H1 (cell line): ENCODE results near the gene FGF21. TPM values are rescaled to one million over a fixed set of nuclear protein-coding genes. Genes with fewer than 3 reads are reported as not detected.

Experiments used
- CTCF ChIA-PET: fragments of 300-600 bp; sonication (Branson Sonifier 250); formaldehyde crosslinking; loops from one replicate; lab custom pipeline; 2021; ENCODE audit not compliant: partially characterized antibody; lab: Charles Lee
- POLR2A ChIA-PET: fragments of 300-600 bp; sonication (Branson Sonifier 250); formaldehyde crosslinking; loops from one replicate; lab custom pipeline; 2021; ENCODE audit warnings: inconsistent platforms; ENCODE audit not compliant: partially characterized antibody; lab: Charles Lee
- DNase-seq, 2 experiments: peaks; one replicate each; pipeline versions ENCODE4 v3.0.0 to v3.0.0-alpha.2; 2010 to 2022; ENCODE audit warnings: low spot score in 2 of 2, low read depth in 1 of 2, mixed read lengths in 1 of 2
- FAIRE-seq: peaks from 2 replicates; lab custom pipeline; 2011; peaks lifted over from hg19 to GRCh38; lab: Jason Lieb, UNC
- H2AFZ ChIP-seq: 2 replicates; pipeline ENCODE4 v1.8.1; 2012; ENCODE audit warnings: low read length, inconsistent platforms
- H2AK5ac ChIP-seq: 2 replicates; pipeline ENCODE4 v1.6.1; 2013; ENCODE audit warnings: low read depth, low read length
- H2BK120ac ChIP-seq: replicated peaks from 2 replicates; pipeline ENCODE3; 2013; ENCODE audit warnings: low read depth, low read length, inconsistent platforms
- H2BK12ac ChIP-seq: 2 replicates; pipeline ENCODE4 v1.6.1; 2013; ENCODE audit warnings: low read depth, low read length
- H2BK15ac ChIP-seq: 2 replicates; pipeline ENCODE4 v1.6.1; 2013; ENCODE audit warnings: low read length
- H2BK20ac ChIP-seq: 2 replicates; pipeline ENCODE4 v1.6.1; 2013; ENCODE audit warnings: low read length
- H2BK5ac ChIP-seq: 2 replicates; pipeline ENCODE4 v1.6.1; 2013; ENCODE audit warnings: low read depth, low read length
- H3K14ac ChIP-seq: 2 replicates; pipeline ENCODE4 v1.6.1; 2013; ENCODE audit warnings: inconsistent platforms; ENCODE audit not compliant: insufficient read length
- H3K18ac ChIP-seq: 2 replicates; pipeline ENCODE4 v1.6.1; 2013; ENCODE audit warnings: low read length; ENCODE audit errors: extremely low read depth
- H3K23ac ChIP-seq: 2 replicates; pipeline ENCODE4 v1.6.1; 2013; ENCODE audit warnings: inconsistent platforms; ENCODE audit not compliant: insufficient read length
- H3K23me2 ChIP-seq: 2 replicates; pipeline ENCODE4 v1.6.1; 2013; ENCODE audit warnings: low read depth, low read length
- H3K27ac ChIP-seq: 2 replicates; pipeline ENCODE4 v1.6.1; 2011; ENCODE audit warnings: low read depth, low read length, inconsistent platforms
- H3K27me3 ChIP-seq, 4 experiments: replicated peaks in 1 of 4; 1 replicate in 1 of 4; 2 replicates in 3 of 4; pipeline versions ENCODE4 v1.6.1 to v1.8.1; 2011 to 2013; ENCODE audit warnings: low read length in 3 of 4, mild to moderate bottlenecking in 3 of 4, inconsistent platforms in 2 of 4, mixed read lengths in 2 of 4, moderate library complexity in 1 of 4; ENCODE audit not compliant: control insufficient read depth in 3 of 4, insufficient read depth in 3 of 4; ENCODE audit errors: extremely low read depth in 1 of 4
- H3K36me3 ChIP-seq, 4 experiments: 2 replicates each; pipeline versions ENCODE4 v1.6.1 to v1.8.1; 2011 to 2013; ENCODE audit warnings: mild to moderate bottlenecking in 4 of 4, low read length in 3 of 4, moderate library complexity in 2 of 4, control low read depth in 1 of 4, inconsistent platforms in 1 of 4; ENCODE audit not compliant: insufficient read depth in 4 of 4, control insufficient read depth in 2 of 4
- H3K4ac ChIP-seq: replicated peaks from 2 replicates; pipeline ENCODE3; 2013; ENCODE audit warnings: low read length, low read depth, mixed read lengths, inconsistent platforms; ENCODE audit not compliant: insufficient read length
- H3K4me1 ChIP-seq, 4 experiments: replicated peaks in 1 of 4; 1 replicate in 1 of 4; 2 replicates in 3 of 4; pipeline versions ENCODE4 v1.6.1 to v1.8.1; 2011 to 2013; ENCODE audit warnings: low read length in 3 of 4, inconsistent platforms in 2 of 4, mixed read lengths in 1 of 4; ENCODE audit not compliant: insufficient read depth in 4 of 4, control insufficient read depth in 3 of 4
- H3K4me2 ChIP-seq, 2 experiments: 2 replicates each; pipeline versions ENCODE4 v1.6.1 to v1.8.1; 2011 to 2013; ENCODE audit warnings: low read depth in 2 of 2, low read length in 2 of 2, control low read depth in 1 of 2, inconsistent platforms in 1 of 2, mild to moderate bottlenecking in 1 of 2; ENCODE audit not compliant: insufficient read depth in 1 of 2
- H3K4me3 ChIP-seq, 4 experiments: fragments of 200-600, 300-600 bp in 1 of 4; sonication (generic), shearing (Covaris generic), sonication (Bioruptor Twin) in 1 of 4; 2 replicates each; pipeline versions ENCODE4 v1.5.1 to v1.8.1; 2011 to 2016; ENCODE audit warnings: low read length in 4 of 4, low read depth in 3 of 4, control low read depth in 2 of 4, inconsistent platforms in 2 of 4, mild to moderate bottlenecking in 2 of 4, mixed read lengths in 1 of 4, moderate library complexity in 1 of 4; ENCODE audit not compliant: insufficient read depth in 2 of 4; ENCODE audit errors: extremely low read depth in 1 of 4
- H3K56ac ChIP-seq: replicated peaks from 2 replicates; pipeline ENCODE3; 2013; ENCODE audit warnings: low read depth, mild to moderate bottlenecking, mixed read lengths, low read length, inconsistent platforms; ENCODE audit not compliant: insufficient read length
- H3K79me1 ChIP-seq: 2 replicates; pipeline ENCODE4 v1.6.1; 2013; ENCODE audit warnings: low read depth, low read length, control low read depth
- H3K79me2 ChIP-seq, 2 experiments: 2 replicates each; pipeline versions ENCODE4 v1.6.1 to v1.8.1; 2012 to 2013; ENCODE audit warnings: low read length in 2 of 2, mild to moderate bottlenecking in 2 of 2, inconsistent platforms in 1 of 2; ENCODE audit not compliant: insufficient read depth in 2 of 2, control insufficient read depth in 1 of 2
- H3K9ac ChIP-seq, 4 experiments: replicated peaks in 1 of 4; 1 replicate in 1 of 4; 2 replicates in 3 of 4; pipeline versions ENCODE4 v1.6.1 to v1.8.1; 2011 to 2013; ENCODE audit warnings: low read depth in 3 of 4, low read length in 3 of 4, control low read depth in 2 of 4, mild to moderate bottlenecking in 2 of 4, moderate library complexity in 2 of 4, inconsistent platforms in 1 of 4; ENCODE audit errors: extremely low read depth in 1 of 4
- H3K9me3 ChIP-seq, 2 experiments: 2 replicates each; pipeline versions ENCODE4 v1.6.1 to v1.8.1; 2012 to 2013; ENCODE audit warnings: mild to moderate bottlenecking in 2 of 2, moderate library complexity in 2 of 2, control low read depth in 1 of 2, inconsistent platforms in 1 of 2, low read depth in 1 of 2, low read length in 1 of 2, mixed read lengths in 1 of 2; ENCODE audit not compliant: insufficient read depth in 2 of 2
- H4K20me1 ChIP-seq, 2 experiments: replicated peaks in 1 of 2; 2 replicates each; pipeline versions ENCODE3 to v1.8.1; 2011 to 2013; ENCODE audit warnings: inconsistent platforms in 2 of 2, low read length in 2 of 2, mild to moderate bottlenecking in 1 of 2; ENCODE audit not compliant: insufficient read depth in 2 of 2, control insufficient read depth in 1 of 2
- H4K5ac ChIP-seq: 2 replicates; pipeline ENCODE4 v1.6.1; 2013; ENCODE audit warnings: low read length, low read depth, mixed read lengths, inconsistent platforms; ENCODE audit not compliant: insufficient read length
- H4K8ac ChIP-seq: 2 replicates; pipeline ENCODE4 v1.8.0; 2013; ENCODE audit warnings: mild to moderate bottlenecking, moderate library complexity, low read length, inconsistent platforms; ENCODE audit not compliant: insufficient read depth; ENCODE audit errors: extremely low read depth
- H4K91ac ChIP-seq: replicated peaks from 2 replicates; pipeline ENCODE3; 2013; ENCODE audit warnings: low read length, mixed read lengths, inconsistent platforms; ENCODE audit not compliant: insufficient read length
- BCL11A ChIP-seq, 2 experiments: IDR thresholded peaks; one replicate each; pipeline ENCODE4 v1.6.1; 2011; ENCODE audit warnings: low read depth in 2 of 2, low read length in 2 of 2, mild to moderate bottlenecking in 2 of 2
- CTBP2 ChIP-seq: IDR thresholded peaks from 2 replicates; pipeline ENCODE4 v1.7.0; 2011; ENCODE audit warnings: borderline replicate concordance, mild to moderate bottlenecking, moderate library complexity, mixed read lengths, low read length; ENCODE audit not compliant: insufficient read depth, insufficient read length
- EZH2 ChIP-seq: fragments of 200-600 bp; sonication (generic); IDR thresholded peaks from 2 replicates; pipeline ENCODE4 v1.7.1; 2012; ENCODE audit warnings: low read depth, mild to moderate bottlenecking, moderate library complexity, low read length, inconsistent platforms; ENCODE audit not compliant: severe bottlenecking
- GABPA ChIP-seq: IDR thresholded peaks from 2 replicates; pipeline ENCODE4 v1.6.1; 2011; ENCODE audit warnings: mild to moderate bottlenecking, low read length, moderate library complexity, borderline replicate concordance; ENCODE audit not compliant: insufficient read depth
- JUND ChIP-seq: IDR thresholded peaks from 2 replicates; pipeline ENCODE4 v1.6.1; 2011; ENCODE audit warnings: mild to moderate bottlenecking, improper control_type of control experiment, low read length
- KDM5A ChIP-seq: fragments of 200-600 bp; IDR thresholded peaks from 2 replicates; pipeline ENCODE4 v1.7.1; 2012; ENCODE audit warnings: mild to moderate bottlenecking, low read length, inconsistent platforms, mixed read lengths
- SRF ChIP-seq: IDR thresholded peaks from 2 replicates; pipeline ENCODE4 v1.6.1; 2011; ENCODE audit warnings: mild to moderate bottlenecking, low read depth, low read length, moderate library complexity
- YY1 ChIP-seq: IDR thresholded peaks from 2 replicates; pipeline ENCODE4 v1.6.1; 2011; ENCODE audit warnings: low read depth, mild to moderate bottlenecking, low read length
- WGBS, 2 experiments: shearing (Covaris generic) in 1 of 2; methylation state at CpG; one replicate each; pipeline versions ENCODE4 v1.1.6 to v1.1.7; 2013 to 2015; ENCODE audit warnings: low lambda C conversion rate in 2 of 2, mixed read lengths in 2 of 2, inconsistent platforms in 1 of 2, low coverage in 1 of 2, missing lambda C conversion rate in 1 of 2; ENCODE audit not compliant: insufficient replicate concordance in 2 of 2, insufficient coverage in 1 of 2, insufficient read length in 1 of 2; ENCODE audit errors: extremely low coverage in 1 of 2, missing lambda C conversion rate in 1 of 2; 5-methylcytosine and 5-hydroxymethylcytosine counted together
- polyA plus RNA-seq, 7 experiments: library from polyadenylated mRNA; depleted of rRNA in 3 of 7; stranded (reverse) in 5 of 7; unstranded in 2 of 7; fragments of >200 nt in 5 of 7; fragments of 200-250 nt in 2 of 7; gene quantifications; 1 replicate in 5 of 7; 2 replicates in 1 of 7; 4 replicates in 1 of 7; pipeline versions ENCODE4 v1.2.1 to v1.2.3, GENCODE V29; 2011 to 2013; ENCODE audit warnings: missing spikeins in 2 of 7, mixed read lengths in 2 of 7
- total RNA-seq: library from RNA; stranded (reverse); fragmentation: NEBNext Ultra II Directional; extraction: Animal tissue kit (Norgen Biotek cat#: 25700); gene quantifications from 2 replicates; pipeline ENCODE4 v1.2.1, GENCODE V29; 2021

FGF21 gene
- total and polyA plus RNA-seq, 2 of the 8 experiments (the other 6 are each of a cell fraction or from before 2014, with no cell fraction given) = 0.48 to 0.80 TPM

DNA sequence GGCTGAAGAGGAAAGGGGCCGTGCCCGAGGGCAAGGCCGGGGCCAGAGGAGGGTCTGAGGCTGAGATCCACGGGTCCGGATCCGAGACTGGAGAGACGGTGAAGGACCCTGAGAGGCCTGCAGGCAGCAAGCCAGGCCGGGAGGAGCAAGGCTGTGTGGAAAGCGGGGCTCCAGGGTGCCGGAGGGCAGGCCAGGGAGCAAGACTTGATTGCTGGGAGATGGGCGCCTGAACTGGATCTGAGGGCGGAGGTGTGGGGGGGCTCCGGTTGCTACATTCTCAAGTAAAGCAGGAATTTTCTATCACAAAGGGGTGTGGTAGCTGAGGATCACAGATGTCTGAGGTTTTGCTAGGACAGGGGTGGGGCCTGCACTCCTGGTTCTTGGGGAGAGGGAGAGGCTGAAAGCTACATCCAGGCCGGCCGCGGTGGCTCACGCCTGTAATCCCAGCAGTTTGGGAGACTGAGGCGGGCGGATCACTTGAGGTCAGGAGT, 39.6 kb upstream of the FGF21 start:
- no peak overlapping the region for H4K5ac ChIP-seq
- H3K23ac ChIP-seq = no peak overlapping the region
- no peaks in the 10 kb centered on the region for H3K36me3 ChIP-seq
- H3K79me2 ChIP-seq = no peaks in the 10 kb centered on the region
- H3K79me1 ChIP-seq = no peaks in the 10 kb centered on the region
- no peak overlapping the region for H3K4ac ChIP-seq
- FAIRE-seq (no peak), DNase-seq (no peak)
- no peak overlapping the region for H2BK20ac ChIP-seq
- H4K20me1 ChIP-seq = no peaks in the 10 kb centered on the region
- H3K9ac ChIP-seq = no peak overlapping the region
- H2BK120ac ChIP-seq = no peak overlapping the region
- peak overlapping the region in 1 of 2 experiments; percentile 78; a peak in 1 of 4 replicates for H3K4me2 ChIP-seq
- no peaks in the 10 kb centered on the region for H3K27me3 ChIP-seq
- no peak overlapping the region for H4K91ac ChIP-seq
- H3K14ac ChIP-seq = no peak overlapping the region
- H3K18ac ChIP-seq = no peak overlapping the region; the same call in 1 of the 2 replicates
- no peak overlapping the region for H2BK15ac ChIP-seq
- H3K4me3 ChIP-seq = no peak overlapping the region
- H2AFZ ChIP-seq = no peak overlapping the region
- peaks cover 19% of the 10 kb centered on the region; the same call in 1 of the 2 replicates for H3K23me2 ChIP-seq
- POLR2A ChIA-PET = interaction anchor here (0.7 to 7.7 kb wide), 11 partner anchors 10 to 70 kb away, joined by 3 to 59 read pairs (median 3); partner anchors contain the start of genes CA11, FGF21 and FUT2
- WGBS, 2 experiments = 89% methylated on average over 19 of the region's 19 CpGs; no CpG with 5 or more reads in 1 of the 2 experiments
- H2BK12ac ChIP-seq = 0 out of 2 replicates have a peak overlapping the region, but pooled peaks have one; percentile 27
- no peak overlapping the region for H3K27ac ChIP-seq
- 0 out of 4 replicates have a peak, but pooled peaks cover 0 to 3% of the 10 kb centered on the region in 2 experiments for H3K9me3 ChIP-seq
- no peak overlapping the region for H2BK5ac ChIP-seq
- CTCF ChIA-PET = interaction anchor here (0.9 to 8.2 kb wide), 8 partner anchors 10 to 120 kb away, joined by 3 to 53 read pairs (median 5); partner anchors contain the start of genes CA11 and HSD17B14
- 0 out of 2 replicates have a peak overlapping the region, but pooled peaks have one; percentile 3 for H2AK5ac ChIP-seq
- peak overlapping the region; percentile 42 for H4K8ac ChIP-seq
- H3K4me1 ChIP-seq = peaks cover 0 to 31% (median 14%) of the 10 kb centered on the region in 4 experiments; a peak in 6 of 7 replicates
- no peak overlapping the region for H3K56ac ChIP-seq
- TF ChIP-seq JUND (no peak), KDM5A (no peak), YY1 (no peak), BCL11A (IDR thresholded peaks at IDR 0.05; ENCODE audit: low read depth in 2 of 2, low read length in 2 of 2) (no peak), EZH2 (no peak), CTBP2 (no peak), GABPA (no peak), SRF (no peak)
